GM19397 (cell line): Measurements from ENCODE around the gene SV2B.

Experiments used
- ATAC-seq: cut with Tn5 transposase; IDR thresholded peaks from one replicate; pipeline ENCODE4 v1.9.1; 2021; ENCODE audit warnings: mild to moderate bottlenecking, moderate library complexity; ENCODE audit not compliant: unreplicated experiment

Gene SV2B

DNA sequence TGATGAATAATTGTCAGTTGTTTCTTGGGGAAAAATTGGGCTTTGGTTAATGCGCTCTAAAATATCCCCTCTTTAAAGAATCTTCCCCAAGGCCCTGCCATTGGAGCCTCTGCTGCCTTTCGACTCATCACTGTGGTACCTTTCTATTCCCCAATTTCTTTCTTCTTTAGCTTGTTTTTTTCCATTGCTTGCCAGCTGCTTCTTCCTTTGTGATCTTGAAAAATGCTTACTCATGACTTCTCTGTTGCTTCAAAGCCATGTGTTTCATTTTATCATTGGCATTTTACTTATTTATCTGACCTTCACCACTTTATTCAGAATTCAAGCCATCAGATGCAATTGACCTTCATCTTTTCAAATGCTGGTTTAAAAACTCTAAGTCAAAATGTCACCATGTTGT lies 84.4 kb downstream of the SV2B start:
- ATAC-seq = no peak

- ATAC-seq = no peak
Observed at GRCh38 chr15:91186904-91187656, 87.0 kb downstream of the SV2B start.

GRCh38 chr15:91192285-91192684 lies 92.2 kb downstream of the SV2B start:
- no peak for ATAC-seq

GRCh38 chr15:91192690-91193377 lies 92.8 kb downstream of the SV2B start:
- no peak for ATAC-seq

- ATAC-seq = no peak
Observed at GRCh38 chr15:91193378-91193720, 93.3 kb downstream of the SV2B start.

GRCh38 chr15:91196127-91196526 lies 96.1 kb downstream of the SV2B start:
- ATAC-seq = no peak

GRCh38 chr15:91196768-91197167 lies 96.7 kb downstream of the SV2B start:
- ATAC-seq = no peak

DNA sequence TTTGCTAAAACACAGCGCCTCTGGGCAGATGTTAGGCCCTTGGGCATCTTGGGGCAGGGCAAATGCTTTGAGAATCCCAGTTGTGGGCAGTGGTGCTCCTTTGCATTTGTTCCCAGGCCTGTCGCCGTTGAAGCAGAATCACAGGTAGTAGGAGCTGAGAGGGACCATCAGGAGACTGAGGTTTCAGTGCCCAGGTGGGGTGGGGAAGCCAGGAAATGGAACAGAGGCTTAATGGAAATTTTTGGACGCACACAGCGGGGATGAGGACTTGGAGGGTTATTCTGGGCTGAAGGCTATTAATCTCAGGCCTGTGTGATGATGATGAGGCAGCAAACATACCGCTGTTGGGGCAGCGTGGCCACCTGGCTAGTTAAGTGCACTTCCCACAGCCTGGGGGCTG lies 99.5 kb downstream of the SV2B start:
- no peak for ATAC-seq

GRCh38 chr15:91200101-91200754 lies 100.2 kb downstream of the SV2B start:
- ATAC-seq = no peak

GRCh38 chr15:91202510-91203102 lies 102.5 kb downstream of the SV2B start:
- no peak for ATAC-seq

- ATAC-seq = no peak
Observed at GRCh38 chr15:91203619-91204203, 103.7 kb downstream of the SV2B start.

GRCh38 chr15:91208371-91208770 lies 108.3 kb downstream of the SV2B start:
- no peak for ATAC-seq

- ATAC-seq = no peak
Observed at GRCh38 chr15:91209318-91209717, 109.3 kb downstream of the SV2B start.

DNA sequence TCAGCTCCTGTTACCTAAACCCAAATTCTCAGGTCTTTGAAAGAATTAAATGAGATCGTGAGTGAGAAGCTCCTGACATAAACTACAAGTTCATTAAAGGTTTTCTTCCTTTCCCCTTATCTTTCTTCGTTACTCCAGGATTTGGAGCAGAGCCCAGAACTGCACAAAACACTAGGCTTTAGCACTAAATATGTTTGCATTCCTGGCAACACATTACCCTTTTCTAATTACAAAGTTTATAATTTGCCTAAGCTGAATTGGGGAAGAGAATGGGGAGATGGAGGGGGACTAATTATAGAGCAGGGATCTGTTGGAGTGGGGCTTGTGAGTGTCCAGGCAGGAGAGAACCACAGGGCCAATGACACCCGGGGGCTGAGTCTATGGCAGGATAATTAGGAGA lies 109.7 kb downstream of the SV2B start:
- no peak for ATAC-seq

GRCh38 chr15:91214675-91215590 lies 114.9 kb downstream of the SV2B start:
- no peak for ATAC-seq

- no peak for ATAC-seq
Observed at GRCh38 chr15:91216000-91216399, 115.9 kb downstream of the SV2B start.

DNA sequence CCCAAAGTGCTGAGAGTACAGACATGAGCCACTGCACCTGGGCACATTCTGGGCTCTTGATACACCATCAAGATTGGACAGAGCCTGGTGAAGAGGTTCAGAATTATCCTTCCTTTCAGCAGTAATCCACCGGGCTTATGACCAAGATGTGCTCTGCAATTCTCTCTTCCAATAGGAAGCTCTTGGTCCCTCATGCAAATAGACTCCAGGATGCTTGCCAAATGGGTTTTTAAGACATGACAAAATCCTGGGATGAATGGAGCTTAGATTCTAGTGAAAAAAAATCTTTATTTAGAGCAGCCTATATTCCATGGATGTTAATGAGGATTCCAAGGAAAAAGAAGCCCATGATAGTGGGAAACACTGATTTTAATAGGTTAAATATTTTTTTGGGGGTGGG lies 119.1 kb downstream of the SV2B start:
- ATAC-seq = no peak

GRCh38 chr15:91222052-91222451 lies 122.0 kb downstream of the SV2B start:
- ATAC-seq = no peak

GRCh38 chr15:91223863-91224262 lies 123.8 kb downstream of the SV2B start:
- ATAC-seq = no peak

DNA sequence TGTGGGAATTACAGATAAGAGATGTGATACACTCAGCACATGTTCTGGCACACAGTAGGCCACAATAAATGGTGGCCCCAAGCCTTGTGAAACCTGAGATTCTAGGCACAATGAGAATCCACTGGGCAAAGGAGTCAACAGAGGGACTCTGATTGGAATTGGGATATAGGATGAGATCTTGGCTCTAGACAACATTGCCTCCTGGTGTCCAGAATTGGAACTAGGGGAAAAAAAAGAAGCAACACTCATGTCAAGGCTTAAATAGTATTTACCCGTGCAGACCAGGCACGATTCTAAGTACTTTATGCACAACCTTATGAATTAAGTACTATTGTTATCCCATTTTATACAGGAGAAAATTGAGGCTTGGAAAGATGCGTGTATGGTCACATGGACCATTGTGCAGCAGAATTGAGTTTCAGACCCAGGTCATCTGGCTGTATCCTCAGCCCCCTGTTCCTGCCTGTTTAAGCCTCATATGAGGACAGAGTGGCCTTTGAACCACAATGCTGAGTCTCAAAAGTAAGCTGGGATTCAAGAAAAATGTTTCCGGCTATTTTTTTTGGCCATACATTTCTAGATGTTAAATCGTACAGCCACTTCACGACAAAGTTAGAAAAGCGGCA lies 124.8 kb downstream of the SV2B start:
- ATAC-seq = no peak
